Liver (tissue), 3 donors: ENCODE measurements around the gene PKN2.

ENCODE experiments used
- EGR1 ChIP-seq, 2 donors: IDR thresholded peaks; 2 replicates each; pipeline ENCODE4 v1.6.1; 2016 to 2018; ENCODE audit warnings: antibody characterized with exemption in 2 of 2, low read depth in 2 of 2
- GABPA ChIP-seq, 2 donors: IDR thresholded peaks in 1 of 2; conservative IDR thresholded peaks in 1 of 2; 2 replicates each; pipeline ENCODE4 v1.6.1; 2016; ENCODE audit warnings: antibody characterized with exemption in 2 of 2, mild to moderate bottlenecking in 1 of 2, moderate library complexity in 1 of 2
- HNF4A ChIP-seq, 2 donors: conservative IDR thresholded peaks; 2 replicates each; pipeline ENCODE4 v1.6.1; 2016; ENCODE audit warnings: antibody characterized with exemption in 2 of 2, mild to moderate bottlenecking in 2 of 2
- JUND ChIP-seq, 2 donors: IDR thresholded peaks; 2 replicates each; pipeline ENCODE4 v1.6.1; 2016; ENCODE audit warnings: antibody characterized with exemption in 2 of 2
- RAD21 ChIP-seq, 2 donors: IDR thresholded peaks; 2 replicates each; pipeline ENCODE4 v1.6.1; 2016; ENCODE audit warnings: antibody characterized with exemption in 2 of 2, mild to moderate bottlenecking in 2 of 2
- RXRA ChIP-seq, 2 donors: IDR thresholded peaks; 2 replicates each; pipeline ENCODE4 v1.6.1; 2017 to 2018; ENCODE audit warnings: antibody characterized with exemption in 2 of 2, mild to moderate bottlenecking in 1 of 2
- TAF1 ChIP-seq: conservative IDR thresholded peaks from 2 replicates; pipeline ENCODE4 v1.6.1; 2016; ENCODE audit warnings: antibody characterized with exemption, mild to moderate bottlenecking
- TF ChIP-seq, protein P1 (sequence below): fragments of 150-350 bp; IDR thresholded peaks from 2 replicates; pipeline ENCODE4 v1.5.1; 2017; ENCODE audit warnings: improper control_type of control experiment, low read depth, low read length; ENCODE audit not compliant: missing input control
- TF ChIP-seq, protein P2 (sequence below): IDR thresholded peaks from 2 replicates; pipeline ENCODE4 v1.6.1; 2016; ENCODE audit warnings: antibody characterized with exemption, mild to moderate bottlenecking
- donor health status: healthy.
- donor health status: healthy.

DNA sequence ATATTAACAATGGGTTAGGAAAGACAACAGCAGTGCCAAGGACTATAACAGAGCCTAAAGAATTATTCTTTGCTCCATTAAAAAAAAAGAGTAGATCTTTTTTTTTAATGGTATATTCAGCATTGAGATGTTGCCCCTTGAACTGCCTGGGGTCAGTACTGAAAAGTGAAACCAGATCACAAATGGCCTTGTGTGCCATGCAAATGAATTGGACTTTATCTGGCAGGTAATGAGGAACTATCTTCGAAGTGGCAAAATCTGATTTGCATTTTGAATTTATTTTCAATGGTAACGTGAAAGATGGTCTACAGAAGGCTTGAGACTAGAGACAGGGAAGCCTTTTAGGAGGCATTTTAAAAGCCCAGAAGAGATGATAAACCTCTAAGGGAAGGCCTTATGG is 21.4 kb upstream of the PKN2 start:
- TF ChIP-seq, protein P1, sequence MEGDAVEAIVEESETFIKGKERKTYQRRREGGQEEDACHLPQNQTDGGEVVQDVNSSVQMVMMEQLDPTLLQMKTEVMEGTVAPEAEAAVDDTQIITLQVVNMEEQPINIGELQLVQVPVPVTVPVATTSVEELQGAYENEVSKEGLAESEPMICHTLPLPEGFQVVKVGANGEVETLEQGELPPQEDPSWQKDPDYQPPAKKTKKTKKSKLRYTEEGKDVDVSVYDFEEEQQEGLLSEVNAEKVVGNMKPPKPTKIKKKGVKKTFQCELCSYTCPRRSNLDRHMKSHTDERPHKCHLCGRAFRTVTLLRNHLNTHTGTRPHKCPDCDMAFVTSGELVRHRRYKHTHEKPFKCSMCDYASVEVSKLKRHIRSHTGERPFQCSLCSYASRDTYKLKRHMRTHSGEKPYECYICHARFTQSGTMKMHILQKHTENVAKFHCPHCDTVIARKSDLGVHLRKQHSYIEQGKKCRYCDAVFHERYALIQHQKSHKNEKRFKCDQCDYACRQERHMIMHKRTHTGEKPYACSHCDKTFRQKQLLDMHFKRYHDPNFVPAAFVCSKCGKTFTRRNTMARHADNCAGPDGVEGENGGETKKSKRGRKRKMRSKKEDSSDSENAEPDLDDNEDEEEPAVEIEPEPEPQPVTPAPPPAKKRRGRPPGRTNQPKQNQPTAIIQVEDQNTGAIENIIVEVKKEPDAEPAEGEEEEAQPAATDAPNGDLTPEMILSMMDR: no peak
- TF ChIP-seq, protein P2, sequence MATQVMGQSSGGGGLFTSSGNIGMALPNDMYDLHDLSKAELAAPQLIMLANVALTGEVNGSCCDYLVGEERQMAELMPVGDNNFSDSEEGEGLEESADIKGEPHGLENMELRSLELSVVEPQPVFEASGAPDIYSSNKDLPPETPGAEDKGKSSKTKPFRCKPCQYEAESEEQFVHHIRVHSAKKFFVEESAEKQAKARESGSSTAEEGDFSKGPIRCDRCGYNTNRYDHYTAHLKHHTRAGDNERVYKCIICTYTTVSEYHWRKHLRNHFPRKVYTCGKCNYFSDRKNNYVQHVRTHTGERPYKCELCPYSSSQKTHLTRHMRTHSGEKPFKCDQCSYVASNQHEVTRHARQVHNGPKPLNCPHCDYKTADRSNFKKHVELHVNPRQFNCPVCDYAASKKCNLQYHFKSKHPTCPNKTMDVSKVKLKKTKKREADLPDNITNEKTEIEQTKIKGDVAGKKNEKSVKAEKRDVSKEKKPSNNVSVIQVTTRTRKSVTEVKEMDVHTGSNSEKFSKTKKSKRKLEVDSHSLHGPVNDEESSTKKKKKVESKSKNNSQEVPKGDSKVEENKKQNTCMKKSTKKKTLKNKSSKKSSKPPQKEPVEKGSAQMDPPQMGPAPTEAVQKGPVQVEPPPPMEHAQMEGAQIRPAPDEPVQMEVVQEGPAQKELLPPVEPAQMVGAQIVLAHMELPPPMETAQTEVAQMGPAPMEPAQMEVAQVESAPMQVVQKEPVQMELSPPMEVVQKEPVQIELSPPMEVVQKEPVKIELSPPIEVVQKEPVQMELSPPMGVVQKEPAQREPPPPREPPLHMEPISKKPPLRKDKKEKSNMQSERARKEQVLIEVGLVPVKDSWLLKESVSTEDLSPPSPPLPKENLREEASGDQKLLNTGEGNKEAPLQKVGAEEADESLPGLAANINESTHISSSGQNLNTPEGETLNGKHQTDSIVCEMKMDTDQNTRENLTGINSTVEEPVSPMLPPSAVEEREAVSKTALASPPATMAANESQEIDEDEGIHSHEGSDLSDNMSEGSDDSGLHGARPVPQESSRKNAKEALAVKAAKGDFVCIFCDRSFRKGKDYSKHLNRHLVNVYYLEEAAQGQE: no peak
- TF ChIP-seq RAD21 (IDR thresholded peaks at IDR 0.05): no peak
- no peak for TF ChIP-seq EGR1 (IDR thresholded peaks at IDR 0.05; ENCODE audit: low read depth in 2 of 2)
- TF ChIP-seq JUND (IDR thresholded peaks at IDR 0.05): no peak
- no peak for TF ChIP-seq GABPA (IDR thresholded peaks at IDR 0.05 in 1 of 2, conservative IDR thresholded peaks at IDR 0.05 in 1 of 2)
- TF ChIP-seq RXRA (IDR thresholded peaks at IDR 0.05): no peak
- no peak for TF ChIP-seq HNF4A (conservative IDR thresholded peaks at IDR 0.05)
- no peak for TF ChIP-seq TAF1
